CD4-positive, alpha-beta T cell (primary cell): ENCODE results near the gene ZSCAN9. TPM values are rescaled to one million over a fixed set of nuclear protein-coding genes. Genes with fewer than 3 reads are reported as not detected.

Experiments
- ATAC-seq: fragments of 200-7000 bp; cut with Tn5 transposase; one replicate; pipeline ENCODE4 v1.10.0; 2022; ENCODE audit warnings: mild to moderate bottlenecking; ENCODE audit not compliant: poor library complexity
- CTCF ChIA-PET: fragments of 350-600 bp; sonication (Branson Sonifier 250); formaldehyde crosslinking; loops from one replicate; lab custom pipeline; 2021; ENCODE audit warnings: antibody characterized with exemption, inconsistent platforms; lab: Charles Lee
- POLR2A ChIA-PET: fragments of 350-600 bp; sonication (Branson Sonifier 250); formaldehyde crosslinking; loops from one replicate; lab custom pipeline; 2021; ENCODE audit warnings: antibody characterized with exemption, inconsistent platforms; lab: Charles Lee
- DNase-seq, 14 experiments: peaks; one replicate each; pipeline ENCODE4 v3.0.0-alpha.2; 2013 to 2020; ENCODE audit warnings: mixed read lengths in 2 of 14
- H3K27ac ChIP-seq, 2 donors: one replicate each; pipeline versions ENCODE4 v1.5.1 to v1.7.0; 2013; ENCODE audit warnings: low read length in 2 of 2, low read depth in 1 of 2, mild to moderate bottlenecking in 1 of 2
- H3K27me3 ChIP-seq, 2 experiments: 1 replicate in 1 of 2; 2 replicates in 1 of 2; pipeline versions ENCODE4 v1.6.1 to v1.7.0; 2013; ENCODE audit warnings: low read length in 2 of 2, control low read depth in 1 of 2, mild to moderate bottlenecking in 1 of 2, moderate library complexity in 1 of 2; ENCODE audit not compliant: insufficient read depth in 2 of 2, control insufficient read depth in 1 of 2
- H3K36me3 ChIP-seq: one replicate; pipeline ENCODE4 v1.6.1; 2013; ENCODE audit warnings: low read length, control low read depth; ENCODE audit not compliant: insufficient read depth
- H3K4me1 ChIP-seq: one replicate; pipeline ENCODE4 v1.6.1; 2013; ENCODE audit warnings: low read length, control low read depth; ENCODE audit not compliant: insufficient read depth
- H3K4me3 ChIP-seq: one replicate; pipeline ENCODE4 v1.5.1; 2013; ENCODE audit warnings: mild to moderate bottlenecking, low read length, moderate library complexity
- H3K9me3 ChIP-seq, 2 experiments: 1 replicate in 1 of 2; 2 replicates in 1 of 2; pipeline versions ENCODE4 v1.6.1 to v1.7.0; 2013; ENCODE audit warnings: low read length in 2 of 2, mild to moderate bottlenecking in 2 of 2, control low read depth in 1 of 2, moderate library complexity in 1 of 2; ENCODE audit not compliant: control insufficient read depth in 1 of 2, insufficient read depth in 1 of 2
- H3K27ac Mint-ChIP-seq: one replicate; pipeline ENCODE4 v1.8.0; 2020; ENCODE audit warnings: mixed read lengths
- H3K27me3 Mint-ChIP-seq: one replicate; pipeline ENCODE4 v1.8.0; 2021; ENCODE audit warnings: mixed read lengths
- H3K36me3 Mint-ChIP-seq: one replicate; pipeline ENCODE4 v1.8.0; 2021; ENCODE audit warnings: low read depth, mixed read lengths
- H3K4me1 Mint-ChIP-seq: one replicate; pipeline ENCODE4 v1.8.0; 2021; ENCODE audit warnings: low read depth, mixed read lengths
- H3K4me3 Mint-ChIP-seq: one replicate; pipeline ENCODE4 v1.8.0; 2020; ENCODE audit warnings: mild to moderate bottlenecking, mixed read lengths
- H3K9me3 Mint-ChIP-seq: one replicate; pipeline ENCODE4 v1.8.0; 2020; ENCODE audit warnings: mixed read lengths
- CTCF ChIP-seq: fragments of 200-600 bp; IDR thresholded peaks from one replicate; pipeline ENCODE4 v1.8.0; 2022; ENCODE audit warnings: antibody characterized with exemption, mild to moderate bottlenecking
- intact Hi-C, 2 experiments: fragments of 100-400 bp; cut with DNase I in 1 of 2; cut with micrococcal nuclease in 1 of 2; formaldehyde crosslinking; loops; one replicate each; pipeline versions ENCODE4 v1.15.1 to v1.9.0; 2023 to 2025; cut with DNase I, micrococcal nuclease
- total RNA-seq, 174 experiments: library from RNA in 2 of 174; stranded (reverse) in 2 of 174; gene quantifications; one replicate each; pipeline ENCODE4 v1.2.3 and lab custom pipeline; 2021 to 2026

The ZSCAN9 gene
- total RNA-seq, 2 experiments from 2014 or later = 0.85 to 0.89 TPM

DNA sequence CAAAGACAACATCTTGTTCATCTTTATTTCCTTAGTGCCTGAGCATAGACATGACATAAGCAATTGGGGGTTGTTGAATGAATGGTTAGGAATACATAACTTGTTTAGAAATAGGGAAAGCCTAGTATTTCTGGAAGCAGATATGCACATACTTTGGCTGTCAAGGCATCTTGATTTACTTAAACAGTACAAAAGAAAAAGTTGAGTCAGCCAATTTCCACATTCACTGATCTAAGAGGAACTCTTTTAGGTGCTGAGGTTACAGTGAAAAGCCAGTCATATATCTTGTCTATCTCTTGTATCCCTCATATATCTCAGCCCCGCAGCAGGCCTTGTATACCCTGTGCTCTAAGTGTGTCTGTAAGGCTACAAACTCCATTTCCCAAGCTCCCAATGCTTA, 15.4 kb downstream of the ZSCAN9 start:
- peaks cover 25% of the 10 kb centered on the region for H3K36me3 Mint-ChIP-seq
- no peaks in the 10 kb centered on the region for H3K9me3 Mint-ChIP-seq
- H3K4me3 Mint-ChIP-seq = no peak overlapping the region
- POLR2A ChIA-PET = interaction anchor here (0.6 kb wide), 1 partner anchor 109 kb away, joined by 3 read pairs; the partner anchor contains the start of gene ZKSCAN3
- H3K27me3 Mint-ChIP-seq = peaks cover 8% of the 10 kb centered on the region
- no peak for DNase-seq
- intact Hi-C loops = no loop called here
- no peak overlapping the region for H3K27ac Mint-ChIP-seq
- no peak overlapping the region for H3K4me3 ChIP-seq
- no peaks in the 10 kb centered on the region for H3K4me1 Mint-ChIP-seq
- ATAC-seq = no peak
- no peaks in the 10 kb centered on the region for H3K9me3 ChIP-seq
- no peaks in the 10 kb centered on the region for H3K4me1 ChIP-seq
- no peak for TF ChIP-seq CTCF
- CTCF ChIA-PET = no interaction called here
- H3K27ac ChIP-seq = no peak overlapping the region
- peaks cover 11% of the 10 kb centered on the region for H3K36me3 ChIP-seq
- no peaks in the 10 kb centered on the region for H3K27me3 ChIP-seq

DNA sequence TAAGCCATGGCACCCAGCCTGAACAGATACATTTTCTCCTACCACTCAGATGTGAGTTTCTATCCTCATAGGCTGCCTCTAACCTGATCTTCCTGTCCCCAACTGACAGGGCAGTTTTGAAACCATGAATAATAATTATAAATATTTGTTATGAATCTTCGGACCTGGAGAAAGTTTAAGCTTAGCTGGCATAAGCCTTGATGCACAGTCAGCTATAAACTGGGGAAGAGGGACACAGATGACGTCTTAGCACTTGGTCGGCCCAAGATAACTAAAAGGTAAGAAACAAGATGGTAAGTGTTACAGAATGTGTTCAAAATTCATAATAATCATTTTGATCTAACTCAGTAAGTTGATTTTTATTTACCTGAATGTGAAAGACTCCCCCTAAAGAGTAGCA, 18.9 kb downstream of the ZSCAN9 start:
- Histone ChIP-seq H3K27ac (no peak overlapping the region), H3K36me3 (peaks cover 42% of the 10 kb centered on the region)

DNA sequence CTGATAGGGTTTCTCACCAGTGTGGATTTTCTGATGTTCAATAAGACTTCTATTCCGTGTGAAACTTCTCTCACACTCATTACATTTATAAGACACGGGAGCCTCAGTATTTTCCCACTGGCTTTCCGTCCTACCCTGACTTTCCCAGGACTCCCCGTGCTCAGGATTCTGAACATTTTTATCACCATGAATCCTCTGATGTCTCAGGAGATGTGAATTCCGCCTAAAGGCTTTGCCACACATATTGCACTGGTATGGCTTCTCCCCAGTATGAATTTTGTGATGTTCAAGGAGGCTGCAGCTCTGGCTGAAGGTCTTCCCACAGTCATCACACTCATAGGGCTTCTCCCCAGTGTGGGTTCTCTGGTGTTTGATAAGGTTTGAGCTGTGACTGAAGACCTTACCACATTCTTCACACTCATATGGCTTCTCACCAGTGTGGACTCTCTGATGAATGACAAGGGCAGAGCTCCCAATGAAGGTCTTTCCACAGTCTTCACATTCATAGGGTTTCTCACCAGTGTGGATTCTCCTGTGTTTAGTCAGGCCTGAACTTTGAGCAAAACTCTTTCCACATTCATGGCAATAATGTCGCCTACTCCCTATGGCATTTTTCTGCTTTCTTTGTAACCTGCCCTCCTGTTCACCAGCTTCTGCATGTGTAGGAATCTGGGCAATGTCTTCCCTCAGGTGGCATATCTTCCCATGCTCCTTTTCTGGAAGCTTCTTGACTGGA, 20.3 kb downstream of the ZSCAN9 start:
- peaks cover 68% of the 10 kb centered on the region for H3K36me3 Mint-ChIP-seq
- no peaks in the 10 kb centered on the region for H3K9me3 Mint-ChIP-seq
- intact Hi-C loops = no loop called here
- no peak overlapping the region for H3K27ac Mint-ChIP-seq
- Histone ChIP-seq H3K9me3 (no peaks in the 10 kb centered on the region), H3K4me3 (no peak overlapping the region), H3K36me3 (peaks cover 44% of the 10 kb centered on the region), H3K27me3 (no peaks in the 10 kb centered on the region), H3K27ac (no peak overlapping the region), H3K4me1 (peaks cover 3% of the 10 kb centered on the region)
- H3K27me3 Mint-ChIP-seq = no peaks in the 10 kb centered on the region
- H3K4me3 Mint-ChIP-seq = no peak overlapping the region
- TF ChIP-seq CTCF = no peak
- ATAC-seq (no peak), DNase-seq (no peak)
- ChIA-PET CTCF (no interaction called here), POLR2A (no interaction called here)
- H3K4me1 Mint-ChIP-seq = peaks cover 15% of the 10 kb centered on the region

More for the DNA sequence above, 18.9 kb downstream of the ZSCAN9 start:
- H3K4me1 Mint-ChIP-seq = peaks cover 3% of the 10 kb centered on the region
- Histone ChIP-seq H3K4me3 (no peak overlapping the region), H3K27me3 (no peaks in the 10 kb centered on the region), H3K9me3 (no peaks in the 10 kb centered on the region), H3K4me1 (no peaks in the 10 kb centered on the region)
- ATAC-seq = no peak
- no peak overlapping the region for H3K4me3 Mint-ChIP-seq
- no peak for TF ChIP-seq CTCF
- H3K27ac Mint-ChIP-seq = no peak overlapping the region
- H3K9me3 Mint-ChIP-seq = no peaks in the 10 kb centered on the region
- H3K27me3 Mint-ChIP-seq = no peaks in the 10 kb centered on the region
- POLR2A ChIA-PET = no interaction called here
- CTCF ChIA-PET = no interaction called here
- intact Hi-C loops = no loop called here
- DNase-seq = no peak
- H3K36me3 Mint-ChIP-seq = peaks cover 58% of the 10 kb centered on the region
